ENCODE data around the gene PER3. TPM values are rescaled to one million over a fixed set of nuclear protein-coding genes. Genes with fewer than 3 reads are reported as not detected.
"Not testable (repeated sequence)": the region's sequence is repeated elsewhere in the genome, so short reads cannot be mapped to it uniquely, and the experiment has no call there.

Gene PER3
- total and polyA plus RNA-seq, 4 donors = 3.4 to 21.1 (median 11.5) TPM

DNA sequence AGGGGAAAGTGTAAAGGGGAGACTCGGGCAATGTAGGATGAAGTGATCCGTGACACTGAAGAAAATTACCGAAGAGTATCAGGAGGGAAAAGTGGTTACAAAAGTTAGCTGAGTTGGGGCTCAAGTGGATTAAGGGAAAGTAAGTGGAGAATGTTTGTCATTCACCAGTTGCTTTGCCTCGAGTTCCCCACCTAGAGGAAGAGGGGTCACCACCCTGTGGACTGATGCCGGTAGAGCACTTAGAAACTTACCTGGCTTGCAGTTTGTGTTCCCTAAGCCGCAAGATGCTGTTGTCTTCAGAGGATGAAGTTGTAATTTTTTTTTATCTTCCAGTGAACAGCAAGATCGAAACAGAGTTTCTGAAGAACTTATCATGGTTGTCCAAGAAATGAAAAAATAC, 1.0 kb downstream of the PER3 start:
- Histone ChIP-seq H3K27ac (ENCODE audit: low read depth in 1 of 2, low read length in 1 of 2) (peak overlapping the region; percentile 87 to 88), H3K4me3 (peak overlapping the region; percentile 53), H3K27me3 (ENCODE audit: control insufficient read depth in 3 of 3, insufficient read depth in 3 of 3, low read length in 2 of 3) (no peaks in the 10 kb centered on the region), H3K9me3 (ENCODE audit: control insufficient read depth in 4 of 4, insufficient read depth in 3 of 4, low read length in 3 of 4) (no peaks in the 10 kb centered on the region), H3K4me1 (ENCODE audit: control insufficient read depth in 5 of 5, insufficient read depth in 5 of 5, low read length in 5 of 5) (peaks cover 0 to 5% (median 0%) of the 10 kb centered on the region in 5 donors), H3K9ac (ENCODE audit: insufficient read depth in 1 of 2, low read length in 2 of 2) (no peak overlapping the region), H3K36me3 (ENCODE audit: control insufficient read depth in 4 of 4, insufficient read depth in 4 of 4, low read length in 4 of 4) (peaks cover 9 to 22% (median 13%) of the 10 kb centered on the region in 4 donors)
- no peak for DNase-seq
- TF ChIP-seq, protein P1, sequence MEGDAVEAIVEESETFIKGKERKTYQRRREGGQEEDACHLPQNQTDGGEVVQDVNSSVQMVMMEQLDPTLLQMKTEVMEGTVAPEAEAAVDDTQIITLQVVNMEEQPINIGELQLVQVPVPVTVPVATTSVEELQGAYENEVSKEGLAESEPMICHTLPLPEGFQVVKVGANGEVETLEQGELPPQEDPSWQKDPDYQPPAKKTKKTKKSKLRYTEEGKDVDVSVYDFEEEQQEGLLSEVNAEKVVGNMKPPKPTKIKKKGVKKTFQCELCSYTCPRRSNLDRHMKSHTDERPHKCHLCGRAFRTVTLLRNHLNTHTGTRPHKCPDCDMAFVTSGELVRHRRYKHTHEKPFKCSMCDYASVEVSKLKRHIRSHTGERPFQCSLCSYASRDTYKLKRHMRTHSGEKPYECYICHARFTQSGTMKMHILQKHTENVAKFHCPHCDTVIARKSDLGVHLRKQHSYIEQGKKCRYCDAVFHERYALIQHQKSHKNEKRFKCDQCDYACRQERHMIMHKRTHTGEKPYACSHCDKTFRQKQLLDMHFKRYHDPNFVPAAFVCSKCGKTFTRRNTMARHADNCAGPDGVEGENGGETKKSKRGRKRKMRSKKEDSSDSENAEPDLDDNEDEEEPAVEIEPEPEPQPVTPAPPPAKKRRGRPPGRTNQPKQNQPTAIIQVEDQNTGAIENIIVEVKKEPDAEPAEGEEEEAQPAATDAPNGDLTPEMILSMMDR (IDR thresholded peaks at IDR 0.05; ENCODE audit: control extremely low read depth, extremely low read depth) = no peak
- no peak for ATAC-seq (ENCODE audit: insufficient read depth, low FRiP score)
- WGBS, 2 donors = 73 to 88% methylated on average over 7 of the region's 7 CpGs

GRCh38 chr1:7786795-7787194, 2.7 kb downstream of the PER3 start:
- H3K27me3 ChIP-seq (ENCODE audit: control insufficient read depth in 3 of 3, insufficient read depth in 3 of 3, low read length in 2 of 3) = no peaks in the 10 kb centered on the region
- no peak overlapping the region for H3K4me3 ChIP-seq
- ATAC-seq (ENCODE audit: insufficient read depth, low FRiP score) = no peak
- H3K27ac ChIP-seq (ENCODE audit: low read depth in 1 of 2, low read length in 1 of 2) = no peak overlapping the region
- no peak overlapping the region for H3K9ac ChIP-seq (ENCODE audit: insufficient read depth in 1 of 2, low read length in 2 of 2)
- H3K4me1 ChIP-seq (ENCODE audit: control insufficient read depth in 5 of 5, insufficient read depth in 5 of 5, low read length in 5 of 5) = peaks cover 0 to 3% (median 0%) of the 10 kb centered on the region in 5 donors
- no peak for DNase-seq
- TF ChIP-seq, protein P1 (IDR thresholded peaks at IDR 0.05; ENCODE audit: control extremely low read depth, extremely low read depth) = no peak
- 47 to 48% methylated on average over 5 of the region's 5 CpGs for WGBS, 2 donors
- H3K9me3 ChIP-seq (ENCODE audit: control insufficient read depth in 4 of 4, insufficient read depth in 3 of 4, low read length in 3 of 4) = peaks cover 0 to 9% (median 1%) of the 10 kb centered on the region in 4 donors
- H3K36me3 ChIP-seq (ENCODE audit: control insufficient read depth in 4 of 4, insufficient read depth in 4 of 4, low read length in 4 of 4) = peaks cover 3 to 23% (median 15%) of the 10 kb centered on the region in 4 donors

GRCh38 chr1:7789828-7790227, 5.7 kb downstream of the PER3 start:
- DNase-seq (no peak), ATAC-seq (ENCODE audit: insufficient read depth, low FRiP score) (no peak)
- TF ChIP-seq, protein P1 (IDR thresholded peaks at IDR 0.05; ENCODE audit: control extremely low read depth, extremely low read depth) = no peak
- Histone ChIP-seq H3K9ac (ENCODE audit: insufficient read depth in 1 of 2, low read length in 2 of 2) (no peak overlapping the region), H3K27me3 (ENCODE audit: control insufficient read depth in 3 of 3, insufficient read depth in 3 of 3, low read length in 2 of 3) (no peaks in the 10 kb centered on the region), H3K4me1 (ENCODE audit: control insufficient read depth in 5 of 5, insufficient read depth in 5 of 5, low read length in 5 of 5) (no peaks in the 10 kb centered on the region), H3K4me3 (no peak overlapping the region), H3K9me3 (ENCODE audit: control insufficient read depth in 4 of 4, insufficient read depth in 3 of 4, low read length in 3 of 4) (peaks cover 0 to 9% (median 1%) of the 10 kb centered on the region in 4 donors), H3K27ac (ENCODE audit: low read depth in 1 of 2, low read length in 1 of 2) (no peak overlapping the region), H3K36me3 (ENCODE audit: control insufficient read depth in 4 of 4, insufficient read depth in 4 of 4, low read length in 4 of 4) (peaks cover 12 to 23% (median 18%) of the 10 kb centered on the region in 4 donors)
- 78 to 85% methylated on average over 5 of the region's 5 CpGs for WGBS, 2 donors

- not testable (repeated sequence) for ATAC-seq (ENCODE audit: insufficient read depth, low FRiP score); DNase-seq; H3K4me1 ChIP-seq (ENCODE audit: control insufficient read depth in 5 of 5, insufficient read depth in 5 of 5, low read length in 5 of 5); H3K27ac ChIP-seq (ENCODE audit: low read depth in 1 of 2, low read length in 1 of 2); H3K9ac ChIP-seq (ENCODE audit: insufficient read depth in 1 of 2, low read length in 2 of 2); H3K9me3 ChIP-seq (ENCODE audit: control insufficient read depth in 4 of 4, insufficient read depth in 3 of 4, low read length in 3 of 4); H3K4me3 ChIP-seq; H3K27me3 ChIP-seq (ENCODE audit: control insufficient read depth in 3 of 3, insufficient read depth in 3 of 3, low read length in 2 of 3)
- 95% methylated on average over 3 of the region's 3 CpGs for WGBS, 2 donors
- H3K36me3 ChIP-seq (ENCODE audit: control insufficient read depth in 4 of 4, insufficient read depth in 4 of 4, low read length in 4 of 4) = peaks cover 18 to 24% (median 21%) of the 10 kb centered on the region in 4 donors
Observed at GRCh38 chr1:7791027-7791426, 6.9 kb downstream of the PER3 start.
